NOMO-1 treated with DMSO at 0.1 percent for 48 hours (cell line): ENCODE results near the gene MFSD1.
"Not testable (repeated sequence)": the region's sequence is repeated elsewhere in the genome, so short reads cannot be mapped to it uniquely, and the experiment has no call there.

Source experiments
- DNase-seq: peaks from one replicate; lab custom pipeline; 2025; ENCODE audit not compliant: unreplicated experiment; lab: John Stamatoyannopoulos, UW

MFSD1 gene

DNA sequence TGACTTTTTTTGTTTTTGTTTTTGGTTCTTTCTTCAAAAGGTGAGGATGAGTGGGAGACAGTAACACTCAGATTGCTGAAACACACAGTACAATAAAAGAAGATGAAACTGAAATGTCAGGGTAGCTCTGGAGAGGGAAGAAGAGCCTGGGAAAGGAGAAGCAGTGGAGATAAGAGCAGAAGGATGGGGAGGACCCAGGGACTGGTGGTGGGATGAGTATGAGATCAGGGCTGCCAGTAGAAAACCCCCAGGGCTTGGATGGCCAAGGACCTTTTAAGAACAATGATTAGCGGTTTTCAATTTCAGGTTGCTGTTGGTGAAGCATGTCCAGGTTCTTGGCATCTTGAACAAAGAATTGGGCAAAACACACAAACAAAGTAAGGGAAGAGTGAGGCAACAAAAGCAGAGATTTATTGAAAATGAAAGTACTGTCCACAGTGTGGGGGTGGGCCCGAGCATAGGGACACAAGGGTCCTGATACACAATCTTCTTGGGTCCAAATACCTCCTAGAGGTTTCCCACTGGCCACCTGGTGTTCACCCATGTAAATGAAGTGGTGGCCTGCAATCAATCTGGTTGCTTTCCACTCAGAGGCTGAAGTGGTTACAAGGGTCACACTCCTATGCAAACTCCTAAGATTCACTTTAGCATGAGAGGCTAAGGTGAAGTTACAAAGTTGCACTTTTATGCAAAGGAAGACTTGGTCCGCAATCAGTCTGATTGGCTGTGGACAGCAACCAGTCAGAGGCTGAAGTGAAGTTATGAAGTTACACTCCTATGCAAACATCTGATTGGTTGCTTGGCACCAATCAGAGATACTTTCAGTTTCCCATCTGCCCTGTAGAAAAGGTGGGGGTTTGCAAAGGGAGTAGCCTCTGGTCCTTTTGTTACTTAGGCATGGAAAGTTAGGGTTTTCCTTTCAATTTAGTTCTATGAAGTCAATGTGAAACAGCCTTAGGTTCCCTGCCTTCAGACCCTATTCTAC is 26.1 kb upstream of the MFSD1 start:
- no peak for DNase-seq

DNA sequence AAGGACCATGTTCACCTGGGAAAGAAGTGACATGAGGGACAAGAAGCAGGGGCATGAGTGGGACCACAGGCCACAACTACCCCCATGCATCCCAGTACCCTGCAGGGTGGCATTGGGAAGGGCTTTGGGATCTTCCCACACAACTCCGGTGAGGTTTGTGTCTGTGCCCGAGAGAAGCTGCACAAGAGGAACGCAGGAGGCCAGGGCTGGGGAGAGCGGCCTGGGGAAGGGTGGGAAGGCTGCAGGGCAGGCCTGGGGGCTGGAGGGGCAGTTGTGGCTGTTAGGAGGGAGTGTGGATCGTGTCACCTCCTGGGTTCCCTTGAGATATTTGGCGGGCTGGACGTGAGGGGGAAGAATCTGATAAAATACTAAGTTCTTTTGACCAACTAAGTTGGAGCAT is 25.3 kb upstream of the MFSD1 start:
- no peak for DNase-seq

DNA sequence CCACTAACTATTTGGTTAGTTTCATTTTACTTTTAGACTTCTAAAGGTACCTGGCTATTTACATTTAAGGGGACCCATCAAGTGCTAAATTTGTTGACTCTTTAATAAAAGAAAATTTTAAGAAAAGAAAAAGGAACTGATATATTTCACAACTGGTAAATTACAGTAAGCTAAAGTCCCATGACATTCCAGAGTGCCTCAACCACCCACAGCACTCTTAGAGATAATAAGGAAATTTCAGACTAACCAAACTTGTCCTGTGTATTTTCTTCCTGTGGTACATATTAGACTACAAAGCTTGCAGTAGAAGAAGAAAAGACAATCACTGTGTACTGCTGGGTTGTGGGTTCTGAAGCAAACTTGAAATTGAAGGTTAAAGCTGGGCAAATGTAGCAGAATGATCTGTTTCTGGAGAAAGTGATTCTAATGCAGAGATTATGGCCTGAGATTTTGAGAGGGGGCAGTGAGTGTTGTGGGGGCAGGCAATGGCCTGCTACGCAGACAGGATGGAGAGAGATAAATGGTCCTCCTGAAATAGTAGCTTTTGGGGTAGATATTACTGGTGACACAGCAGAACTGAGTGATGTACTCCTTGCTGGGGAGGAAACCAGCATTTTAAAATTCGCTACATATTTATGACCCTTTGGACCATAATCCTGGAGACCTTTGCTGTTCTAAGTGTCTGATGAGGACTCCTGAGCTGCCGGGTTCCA is 24.5 kb upstream of the MFSD1 start:
- no peak for DNase-seq

DNA sequence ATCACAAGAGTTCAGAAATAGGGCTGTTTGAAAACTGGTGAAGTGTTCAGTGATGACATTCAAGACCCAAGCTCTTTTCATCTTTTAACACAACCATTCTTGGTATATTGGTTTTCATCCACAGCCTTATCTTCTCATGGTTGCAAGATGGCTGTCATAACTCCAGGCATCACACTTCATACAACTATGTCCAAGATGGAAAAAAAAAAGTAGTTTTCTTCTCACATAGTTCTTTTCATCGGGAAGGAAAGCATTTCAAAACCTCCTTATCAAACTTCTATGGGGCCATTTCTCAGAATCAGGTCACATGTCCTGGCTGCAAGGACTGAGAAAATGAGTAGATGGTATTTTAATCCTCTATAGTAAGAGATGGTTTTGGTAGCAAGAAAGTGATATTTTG is 21.1 kb upstream of the MFSD1 start:
- no peak for DNase-seq

DNA sequence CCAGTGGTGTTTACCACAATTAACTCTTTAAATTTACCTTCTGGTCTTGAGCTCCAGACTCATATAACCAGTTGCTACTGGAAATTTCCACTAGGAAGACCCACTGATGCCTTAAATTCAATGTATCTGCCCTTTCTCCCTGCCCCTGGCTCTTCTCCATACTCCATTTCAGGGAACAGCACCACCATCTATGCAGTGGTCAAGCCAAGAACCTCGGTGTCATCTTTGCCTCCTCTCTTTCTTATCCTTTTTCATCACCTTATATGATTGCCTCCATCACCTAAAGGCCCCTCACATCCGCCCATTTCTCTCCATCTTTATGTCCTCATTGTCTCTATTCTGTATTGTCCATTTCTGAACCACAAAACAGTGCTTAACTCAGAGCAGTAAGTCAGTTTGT is 20.7 kb upstream of the MFSD1 start:
- no peak for DNase-seq

DNA sequence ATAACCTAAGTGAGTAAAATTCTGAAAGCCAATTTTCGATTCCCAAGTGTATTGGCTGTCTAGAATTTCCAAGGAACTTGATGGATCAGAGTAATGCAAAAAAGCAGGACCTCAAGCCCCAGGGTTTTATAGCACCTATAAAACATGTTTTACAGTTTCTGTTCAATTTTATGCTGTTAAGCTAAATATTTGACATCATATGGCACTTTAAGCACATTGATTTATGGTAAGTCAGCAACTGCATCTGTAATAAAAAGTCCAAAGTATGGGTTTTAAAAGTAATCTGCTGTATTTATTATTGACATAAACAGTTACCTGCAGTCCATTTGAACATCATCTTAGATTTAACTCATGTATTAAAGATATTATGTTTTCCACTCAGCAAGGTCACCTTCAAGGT is 20.0 kb upstream of the MFSD1 start:
- DNase-seq = no peak

DNA sequence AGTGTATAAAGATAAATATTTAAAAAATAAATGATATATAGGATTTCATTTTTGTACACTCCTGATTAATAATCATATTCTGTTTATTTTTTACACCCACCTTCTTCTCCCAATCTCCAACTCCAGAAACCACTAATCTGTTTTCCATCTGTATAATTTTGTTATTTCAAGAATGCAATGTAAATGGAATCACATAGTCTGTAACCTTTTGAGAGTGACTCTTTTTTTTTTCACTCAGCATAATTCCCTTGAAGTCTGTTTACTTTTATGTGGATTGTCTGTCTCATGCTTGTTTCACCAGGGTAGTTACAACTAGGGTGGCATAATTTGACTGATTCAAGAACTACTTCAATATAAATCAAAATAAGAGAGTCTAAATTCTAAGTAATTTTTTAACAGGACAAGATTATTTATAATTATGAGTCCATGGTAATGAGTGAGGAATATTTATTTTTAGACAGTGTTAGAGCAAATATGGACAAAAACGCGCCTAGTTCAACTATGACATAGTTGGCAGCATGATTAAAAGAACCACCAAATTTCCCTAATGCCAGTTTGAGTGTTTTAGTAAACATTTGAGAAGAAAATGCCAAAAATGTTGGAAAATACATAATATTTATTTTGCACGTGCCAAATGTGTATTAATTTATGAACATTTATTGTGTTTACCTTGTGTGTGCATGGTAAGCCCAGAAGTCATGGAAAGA is 19.4 kb upstream of the MFSD1 start:
- DNase-seq = no peak

DNA sequence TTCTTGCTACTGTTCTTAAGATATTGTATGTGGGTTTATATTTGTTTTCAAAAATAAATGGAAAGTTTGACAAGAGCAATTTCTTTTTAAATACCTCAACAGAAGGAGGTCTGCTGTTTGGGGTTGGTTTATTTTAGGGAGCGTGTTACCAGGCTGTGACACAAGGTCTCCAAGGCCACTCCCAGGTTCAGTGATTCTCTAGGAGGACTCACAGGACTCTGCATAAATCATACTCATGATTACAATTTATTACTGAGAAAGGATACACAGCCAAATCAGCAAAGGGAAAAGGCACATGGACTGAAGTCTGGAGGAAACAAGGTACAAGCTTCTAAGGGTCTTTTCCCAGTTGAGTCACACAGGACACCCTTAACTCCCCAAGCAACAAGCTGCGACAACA is 18.8 kb upstream of the MFSD1 start:
- DNase-seq = no peak

DNA sequence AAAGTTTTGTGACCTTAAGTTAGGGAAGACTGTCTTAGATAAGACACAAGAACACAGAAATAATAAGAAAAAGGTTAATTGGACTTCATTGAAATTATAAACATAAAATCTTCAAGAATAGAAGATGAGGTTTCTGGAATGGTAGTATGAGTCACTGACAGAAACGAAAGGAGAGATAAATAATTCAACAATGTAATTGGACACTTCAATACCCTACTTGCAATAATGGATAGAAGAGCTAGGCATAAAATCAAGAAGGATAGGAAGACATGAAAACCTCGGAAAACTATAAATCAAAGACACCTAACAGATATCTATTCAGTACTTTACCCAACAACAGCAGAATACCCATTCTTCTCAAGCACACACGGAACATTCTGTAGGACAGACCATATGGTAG is 15.9 kb upstream of the MFSD1 start:
- DNase-seq = no peak

DNA sequence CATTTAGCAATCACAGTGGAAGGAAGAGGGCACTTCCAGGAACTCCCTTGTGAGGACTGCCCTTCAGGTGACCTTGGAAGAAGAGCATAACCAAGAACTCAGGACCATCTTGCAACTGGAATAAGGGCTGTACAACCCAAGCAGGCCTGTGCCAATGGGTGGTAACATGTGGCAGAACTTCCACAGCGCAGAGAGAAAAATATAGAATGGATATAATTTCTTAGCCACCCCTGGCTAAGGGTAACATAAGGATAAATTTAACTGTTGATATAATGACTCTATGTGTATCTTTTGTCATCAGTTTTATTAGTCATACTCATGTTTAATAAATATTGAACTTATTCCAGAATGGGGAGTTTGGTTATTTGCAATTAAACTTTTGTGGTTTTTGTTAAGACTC is 13.4 kb upstream of the MFSD1 start:
- DNase-seq = no peak

DNA sequence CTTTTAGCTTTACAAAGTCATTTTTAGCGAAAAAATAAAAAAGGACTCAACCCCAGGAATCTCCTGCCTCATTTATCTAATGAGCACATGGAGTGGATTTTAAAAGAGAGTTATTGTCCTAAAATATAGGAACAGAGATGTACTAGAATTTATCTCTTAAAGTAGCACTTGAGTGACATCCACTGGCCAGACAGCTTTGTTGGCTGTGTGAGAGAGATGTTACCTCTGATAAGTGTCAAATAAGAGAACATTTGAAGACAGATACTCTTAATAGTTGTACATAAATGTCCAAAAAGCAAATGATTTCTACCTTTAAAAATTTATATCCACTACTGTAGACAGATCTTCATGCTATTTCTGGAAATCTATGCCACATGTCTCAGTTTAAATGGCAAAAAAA is 12.3 kb upstream of the MFSD1 start:
- DNase-seq = peak; percentile 64

DNA sequence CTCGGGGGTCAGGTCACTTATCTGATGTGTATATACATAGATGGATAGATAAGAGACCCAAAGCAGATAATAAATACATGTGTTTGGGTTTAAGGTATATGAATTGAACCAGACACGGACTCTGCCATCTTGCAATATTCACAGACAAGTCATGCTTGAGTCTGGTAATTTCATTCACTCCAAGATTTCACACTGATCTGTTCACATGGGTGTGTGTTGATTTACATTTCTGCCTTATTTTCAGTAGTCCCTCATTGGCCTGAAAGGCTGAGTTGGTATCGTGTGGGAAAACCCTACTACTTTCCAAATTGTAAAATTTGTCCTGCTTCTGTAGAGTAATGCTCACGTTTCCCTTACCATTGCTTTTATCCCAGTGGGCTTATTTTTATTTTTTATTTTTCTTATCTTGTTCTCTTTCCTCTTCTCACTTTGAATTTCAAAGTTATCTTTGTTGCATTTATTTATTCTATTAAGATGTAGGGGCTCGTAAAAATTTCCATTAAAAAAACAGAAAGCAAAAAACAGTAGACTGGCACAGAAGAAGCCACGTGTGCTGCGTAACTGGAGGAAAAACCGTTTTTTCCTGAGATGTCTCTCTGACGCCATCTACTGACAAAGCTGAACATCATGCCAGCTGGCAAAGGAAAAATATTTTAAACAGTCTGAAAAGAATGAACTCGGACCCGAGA is 10.8 kb upstream of the MFSD1 start:
- DNase-seq = peak; percentile 81

DNA sequence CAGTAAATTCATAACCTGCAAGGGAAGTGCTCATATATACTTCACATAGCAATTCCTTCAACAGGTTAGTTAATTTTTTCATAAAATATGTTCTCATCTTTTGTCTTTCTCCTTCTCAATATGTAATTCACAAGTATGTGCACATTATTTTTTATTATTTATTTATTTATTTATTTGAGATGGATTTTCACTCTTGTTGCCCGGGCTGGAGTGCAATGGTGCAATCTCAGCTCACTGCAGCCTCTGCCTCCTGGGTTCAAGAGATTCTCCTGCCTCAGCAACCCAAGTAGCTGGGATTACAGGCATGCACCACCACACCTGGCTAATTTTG is 10.3 kb upstream of the MFSD1 start:
- DNase-seq = not testable (repeated sequence)

DNA sequence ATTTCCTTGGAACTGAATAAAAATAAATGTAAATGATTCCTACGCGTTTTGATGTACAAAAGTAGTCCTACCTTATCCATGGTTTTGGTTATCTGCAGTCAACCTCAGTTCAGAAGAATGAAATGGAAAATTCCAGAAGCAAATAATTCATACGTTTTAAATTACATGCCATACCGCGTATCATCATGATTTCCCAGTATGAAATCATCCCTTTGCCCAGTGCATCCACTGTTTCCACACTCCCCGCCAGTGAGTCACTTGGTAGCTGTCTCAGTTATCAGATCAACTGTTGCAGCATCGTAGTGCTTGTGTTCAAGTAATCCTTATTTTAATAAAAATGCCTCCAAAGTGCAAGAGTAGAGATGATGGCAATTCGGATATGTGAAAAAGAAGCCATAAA is 9.1 kb upstream of the MFSD1 start:
- DNase-seq = no peak

DNA sequence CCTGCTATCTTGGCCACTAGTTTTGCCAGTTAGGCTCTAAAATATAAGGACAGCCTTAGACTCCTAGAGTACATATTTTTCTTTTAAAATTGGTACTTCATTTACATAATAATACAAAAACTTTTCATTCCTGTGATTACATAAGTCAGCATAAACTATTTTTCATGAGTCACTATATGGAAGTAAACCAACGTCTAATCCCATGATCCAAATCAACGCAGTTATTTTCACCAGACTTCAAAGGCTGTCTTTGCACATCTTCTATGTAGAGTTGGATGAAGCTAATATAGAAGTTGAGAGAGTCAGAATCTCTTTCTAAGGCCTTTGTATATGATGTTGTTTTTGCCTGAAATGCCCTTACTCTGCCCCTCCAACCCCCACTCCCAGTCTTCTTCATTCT is 7.6 kb upstream of the MFSD1 start:
- DNase-seq = no peak

DNA sequence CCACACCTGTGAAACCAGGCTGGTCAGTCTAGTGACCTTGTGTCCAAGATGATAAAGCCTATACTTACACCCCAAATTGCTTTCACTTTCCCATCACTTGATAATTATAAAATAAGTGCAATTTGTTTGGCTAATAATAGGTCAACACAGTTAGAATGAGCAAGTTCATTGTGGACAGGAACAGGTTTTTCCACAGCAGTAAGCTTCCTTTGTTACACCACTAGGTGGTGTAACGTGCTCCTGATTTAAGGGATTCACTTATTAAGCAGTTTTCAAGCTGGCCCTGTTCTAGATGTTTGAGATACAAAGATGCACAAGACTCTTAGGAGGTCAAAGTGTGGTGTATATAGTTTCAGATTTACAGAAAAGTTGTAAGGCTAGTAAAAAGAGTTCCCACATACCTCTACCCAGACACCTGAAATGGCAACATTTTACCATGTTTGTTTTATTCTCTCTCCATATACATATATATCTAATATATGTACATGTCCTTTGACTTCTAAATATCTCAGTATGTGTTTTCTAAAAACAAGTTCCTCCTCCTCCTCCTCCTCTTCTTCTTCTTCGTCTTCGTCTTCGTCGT is 6.8 kb upstream of the MFSD1 start:
- peak; percentile 85 for DNase-seq

DNA sequence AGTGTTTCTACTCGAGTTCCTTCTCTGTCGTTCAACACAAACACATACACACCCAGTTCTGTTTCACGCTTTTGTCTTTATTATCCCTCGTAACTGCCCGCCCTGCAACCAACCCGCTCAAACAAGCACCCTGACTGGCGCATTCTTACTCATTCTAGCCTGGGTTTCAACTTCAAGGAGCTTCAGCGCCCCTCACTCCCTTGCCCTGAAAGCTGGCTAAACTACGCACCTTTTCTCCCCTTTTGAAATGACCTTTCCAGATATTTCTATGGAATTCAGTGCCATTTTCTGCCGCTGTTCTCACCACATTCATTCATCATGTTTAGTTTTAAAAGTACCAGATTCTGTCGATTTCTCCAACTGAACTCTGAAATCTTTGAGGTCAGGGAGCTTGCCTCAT is 653 bp upstream of the MFSD1 start:
- DNase-seq = no peak

DNA sequence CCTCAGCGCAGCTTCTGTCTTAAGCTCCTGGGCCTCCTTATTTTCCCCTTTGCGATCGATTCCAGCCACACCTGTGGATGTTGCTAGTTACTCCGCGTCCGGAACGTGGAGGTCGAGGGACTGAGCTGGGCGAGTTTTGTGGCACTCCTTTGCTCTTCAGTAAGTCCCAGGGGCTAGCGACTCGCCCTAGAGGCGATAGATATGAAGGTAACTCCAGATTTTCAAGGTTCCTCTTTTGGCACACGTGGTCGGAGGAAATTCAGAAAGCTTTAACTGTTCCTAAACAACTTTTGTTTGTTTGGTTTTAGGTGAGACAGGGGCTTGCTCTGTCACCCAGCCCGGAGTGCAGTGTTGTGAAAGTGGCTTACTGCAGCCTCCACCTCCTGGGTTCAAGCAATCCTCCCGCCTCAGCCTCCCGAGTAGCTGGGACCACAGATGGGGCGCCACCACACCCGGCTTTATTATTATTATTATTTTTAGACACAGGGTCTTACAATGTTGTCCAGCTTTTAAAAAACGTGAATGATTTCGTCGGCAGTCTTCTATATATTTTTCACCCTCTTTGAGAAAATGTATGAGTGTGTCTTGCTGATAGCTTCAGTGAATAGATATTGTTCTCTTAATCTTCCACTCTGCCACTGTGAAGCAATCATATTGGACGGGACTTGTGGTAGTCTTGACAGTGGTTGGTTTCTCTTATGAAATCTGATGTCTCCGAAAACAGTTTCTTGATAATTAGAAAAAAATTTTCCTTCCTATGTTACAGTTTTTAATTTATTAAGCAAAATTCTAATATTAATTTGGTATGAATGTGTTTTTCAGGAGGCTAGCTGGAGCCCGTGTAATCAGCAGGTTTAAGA is 785 bp downstream of the MFSD1 start:
- DNase-seq = peak; percentile 89

DNA sequence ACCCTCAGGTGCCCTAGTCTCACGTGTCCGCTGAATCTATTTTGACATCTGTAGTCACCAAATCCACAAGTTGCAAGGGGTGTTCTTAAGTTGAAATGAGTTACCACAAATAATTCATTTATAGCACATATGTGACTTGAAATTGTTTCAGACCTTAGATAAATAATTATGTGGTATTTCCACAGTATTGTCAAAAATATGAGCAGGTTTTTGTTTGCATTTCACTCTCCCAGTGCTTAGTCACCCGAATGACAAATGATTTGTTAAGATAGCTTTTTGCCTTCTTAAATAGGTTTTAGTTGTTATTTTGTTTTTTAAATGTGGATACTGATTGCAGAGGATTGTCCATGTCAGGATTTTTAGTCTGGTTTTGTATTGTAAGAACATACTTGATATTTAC is 2.6 kb downstream of the MFSD1 start:
- DNase-seq = no peak

DNA sequence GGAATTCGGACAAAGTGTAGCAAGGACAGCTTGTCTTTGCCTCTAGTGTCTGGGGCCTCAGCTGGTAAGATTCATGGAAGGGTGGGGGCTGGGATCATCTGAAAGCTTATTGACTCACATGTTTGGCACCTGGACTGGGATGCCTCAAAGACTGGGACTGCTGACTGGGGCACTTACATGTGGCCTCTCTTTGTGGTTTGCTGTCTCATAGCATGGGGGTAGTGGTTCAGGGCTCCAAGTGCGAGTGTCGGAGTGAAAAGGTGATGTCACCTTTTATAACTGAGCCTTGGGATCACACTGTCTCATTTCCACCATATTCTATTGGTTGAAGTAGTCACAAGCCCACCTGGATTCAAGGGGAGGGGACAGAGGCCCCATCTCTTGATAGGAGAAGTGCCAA is 6.8 kb downstream of the MFSD1 start:
- peak; percentile 72 for DNase-seq
